CD8-positive, alpha-beta memory T cell (primary cell): ENCODE data around the gene DOK5. TPM values are rescaled to one million over a fixed set of nuclear protein-coding genes. Genes with fewer than 3 reads are reported as not detected.

Experiments
- CTCF ChIA-PET: fragments of 350-600 bp; sonication (Branson Sonifier 250); formaldehyde crosslinking; loops from one replicate; lab custom pipeline; 2021; ENCODE audit warnings: antibody characterized with exemption; lab: Charles Lee
- POLR2A ChIA-PET: fragments of 350-600 bp; sonication (Branson Sonifier 250); formaldehyde crosslinking; loops from one replicate; lab custom pipeline; 2021; ENCODE audit warnings: antibody characterized with exemption; lab: Charles Lee
- DNase-seq, 5 donors: peaks; one replicate each; pipeline versions ENCODE4 v3.0.0 to v3.0.0-alpha.2; 2020 to 2022; ENCODE audit warnings: mixed read lengths in 1 of 5
- H3K27ac ChIP-seq: one replicate; pipeline ENCODE4 v1.7.0; 2013; ENCODE audit warnings: low read depth, mild to moderate bottlenecking, low read length, moderate library complexity
- H3K27me3 ChIP-seq: 2 replicates; pipeline ENCODE4 v1.7.0; 2013; ENCODE audit warnings: low read length, mild to moderate bottlenecking; ENCODE audit not compliant: insufficient read depth, poor library complexity, severe bottlenecking
- H3K36me3 ChIP-seq: 2 replicates; pipeline ENCODE4 v1.7.0; 2013; ENCODE audit warnings: mild to moderate bottlenecking, low read length, moderate library complexity; ENCODE audit not compliant: insufficient read depth
- H3K4me1 ChIP-seq: 2 replicates; pipeline ENCODE4 v1.7.0; 2013; ENCODE audit warnings: mild to moderate bottlenecking, low read length, moderate library complexity; ENCODE audit not compliant: insufficient read depth
- H3K4me3 ChIP-seq: 2 replicates; pipeline ENCODE4 v1.7.0; 2013; ENCODE audit warnings: mild to moderate bottlenecking, low read length
- H3K9me3 ChIP-seq: 2 replicates; pipeline ENCODE4 v1.7.0; 2013; ENCODE audit warnings: mild to moderate bottlenecking, low read length
- H3K27ac Mint-ChIP-seq, 8 donors: one replicate each; pipeline ENCODE4 v1.8.0; 2020 to 2021; ENCODE audit warnings: mixed read lengths in 8 of 8, mild to moderate bottlenecking in 6 of 8, inconsistent platforms in 3 of 8, moderate library complexity in 3 of 8
- H3K27me3 Mint-ChIP-seq, 2 donors: one replicate each; pipeline ENCODE4 v1.8.0; 2020 to 2021; ENCODE audit warnings: mixed read lengths in 2 of 2, mild to moderate bottlenecking in 1 of 2, moderate library complexity in 1 of 2
- H3K36me3 Mint-ChIP-seq, 3 donors: one replicate each; pipeline ENCODE4 v1.8.0; 2020 to 2021; ENCODE audit warnings: mixed read lengths in 3 of 3, inconsistent platforms in 1 of 3, mild to moderate bottlenecking in 1 of 3
- H3K4me1 Mint-ChIP-seq, 3 donors: one replicate each; pipeline ENCODE4 v1.8.0; 2020 to 2021; ENCODE audit warnings: mixed read lengths in 3 of 3, inconsistent platforms in 1 of 3, mild to moderate bottlenecking in 1 of 3
- H3K4me3 Mint-ChIP-seq, 7 donors: one replicate each; pipeline ENCODE4 v1.8.0; 2020 to 2021; ENCODE audit warnings: mixed read lengths in 7 of 7, mild to moderate bottlenecking in 6 of 7, moderate library complexity in 4 of 7, inconsistent platforms in 2 of 7
- H3K9me3 Mint-ChIP-seq, 5 donors: one replicate each; pipeline ENCODE4 v1.8.0; 2020 to 2022; ENCODE audit warnings: mixed read lengths in 5 of 5, mild to moderate bottlenecking in 3 of 5, moderate library complexity in 2 of 5, inconsistent platforms in 1 of 5
- polyA plus RNA-seq: library from polyadenylated mRNA; unstranded; fragments of 300-500 nt; fragmentation: Illumina TruSeq; gene quantifications from one replicate; pipeline ENCODE4 v1.2.3, GENCODE V29; 2021
- total RNA-seq, 2 experiments: library from RNA; stranded (reverse); gene quantifications; one replicate each; pipeline ENCODE4 v1.2.3, GENCODE V29; 2021

The DOK5 gene
- total and polyA plus RNA-seq, 3 experiments from 2014 or later = 4.8 to 5.1 TPM; not detected in 1

- H3K4me1 ChIP-seq = no peaks in the 10 kb centered on the region
- DNase-seq = no peak
- Mint-ChIP-seq H3K36me3 (no peaks in the 10 kb centered on the region), H3K4me1 (no peaks in the 10 kb centered on the region), H3K27ac (no peak overlapping the region), H3K27me3 (peaks cover 0 to 1% of the 10 kb centered on the region in 2 donors), H3K9me3 (peaks cover 0 to 2% (median 0%) of the 10 kb centered on the region in 5 donors), H3K4me3 (no peak overlapping the region)
- no peaks in the 10 kb centered on the region for H3K27me3 ChIP-seq
- H3K9me3 ChIP-seq = no peaks in the 10 kb centered on the region
- H3K4me3 ChIP-seq = no peak overlapping the region
- POLR2A ChIA-PET = no interaction called here
- H3K27ac ChIP-seq = no peak overlapping the region
- CTCF ChIA-PET = no interaction called here
- no peaks in the 10 kb centered on the region for H3K36me3 ChIP-seq
Observed at GRCh38 chr20:54557806-54558590, 82.6 kb downstream of the DOK5 start.

DNA sequence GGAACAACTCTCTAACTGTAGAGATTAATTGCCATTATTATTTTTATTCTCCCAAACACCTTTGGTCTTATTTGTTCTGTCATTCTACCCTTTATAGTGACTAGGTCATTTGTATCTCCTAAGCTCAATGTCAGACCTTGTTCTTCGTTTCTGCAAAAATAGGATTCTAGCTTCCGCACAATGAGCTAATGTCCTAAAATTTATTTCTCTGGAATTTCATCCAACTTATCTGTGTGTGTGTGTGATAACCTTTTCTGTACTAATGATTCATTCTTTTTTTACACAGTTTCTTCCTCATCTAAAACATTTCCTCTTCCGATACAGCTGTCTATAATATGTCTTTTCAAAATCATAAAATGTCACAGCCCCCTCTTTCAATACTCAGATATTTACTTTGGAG is 84.5 kb downstream of the DOK5 start:
- H3K27ac Mint-ChIP-seq = no peak overlapping the region
- H3K9me3 Mint-ChIP-seq = peaks cover 0 to 2% (median 0%) of the 10 kb centered on the region in 5 donors
- ChIA-PET CTCF (no interaction called here), POLR2A (no interaction called here)
- Histone ChIP-seq H3K4me1 (no peaks in the 10 kb centered on the region), H3K36me3 (no peaks in the 10 kb centered on the region), H3K27me3 (no peaks in the 10 kb centered on the region), H3K4me3 (no peak overlapping the region), H3K9me3 (no peaks in the 10 kb centered on the region), H3K27ac (no peak overlapping the region)
- DNase-seq = no peak
- no peaks in the 10 kb centered on the region for H3K4me1 Mint-ChIP-seq
- no peaks in the 10 kb centered on the region for H3K36me3 Mint-ChIP-seq
- peaks cover 0 to 1% of the 10 kb centered on the region in 2 donors for H3K27me3 Mint-ChIP-seq
- no peak overlapping the region for H3K4me3 Mint-ChIP-seq

- POLR2A ChIA-PET = no interaction called here
- no peaks in the 10 kb centered on the region for H3K4me1 ChIP-seq
Observed at GRCh38 chr20:54560357-54560756, 85.0 kb downstream of the DOK5 start.

GRCh38 chr20:54565255-54565654 is 89.9 kb downstream of the DOK5 start:
- Mint-ChIP-seq H3K9me3 (no peaks in the 10 kb centered on the region), H3K27me3 (peaks cover 0 to 3% of the 10 kb centered on the region in 2 donors), H3K4me1 (no peaks in the 10 kb centered on the region), H3K4me3 (no peak overlapping the region), H3K27ac (no peak overlapping the region), H3K36me3 (no peaks in the 10 kb centered on the region)
- no peak overlapping the region for H3K4me3 ChIP-seq
- ChIA-PET POLR2A (no interaction called here), CTCF (no interaction called here)
- no peaks in the 10 kb centered on the region for H3K27me3 ChIP-seq
- H3K4me1 ChIP-seq = no peaks in the 10 kb centered on the region
- H3K9me3 ChIP-seq = no peaks in the 10 kb centered on the region
- no peak overlapping the region for H3K27ac ChIP-seq
- H3K36me3 ChIP-seq = no peaks in the 10 kb centered on the region
- DNase-seq = no peak

More at GRCh38 chr20:54560357-54560756, 85.0 kb downstream of the DOK5 start:
- Histone ChIP-seq H3K4me3 (no peak overlapping the region), H3K27ac (no peak overlapping the region), H3K9me3 (no peaks in the 10 kb centered on the region), H3K27me3 (no peaks in the 10 kb centered on the region), H3K36me3 (no peaks in the 10 kb centered on the region)
- no peaks in the 10 kb centered on the region for H3K9me3 Mint-ChIP-seq
- peaks cover 0 to 1% of the 10 kb centered on the region in 2 donors for H3K27me3 Mint-ChIP-seq
- no peaks in the 10 kb centered on the region for H3K36me3 Mint-ChIP-seq
- no peak for DNase-seq
- CTCF ChIA-PET = no interaction called here
- no peaks in the 10 kb centered on the region for H3K4me1 Mint-ChIP-seq
- H3K27ac Mint-ChIP-seq = no peak overlapping the region
- no peak overlapping the region for H3K4me3 Mint-ChIP-seq

- Mint-ChIP-seq H3K36me3 (no peaks in the 10 kb centered on the region), H3K4me1 (no peaks in the 10 kb centered on the region), H3K27ac (no peak overlapping the region), H3K9me3 (no peaks in the 10 kb centered on the region), H3K4me3 (no peak overlapping the region), H3K27me3 (peaks cover 0 to 2% of the 10 kb centered on the region in 2 donors)
- no peak overlapping the region for H3K27ac ChIP-seq
- no peak overlapping the region for H3K4me3 ChIP-seq
- no peaks in the 10 kb centered on the region for H3K9me3 ChIP-seq
- ChIA-PET POLR2A (no interaction called here), CTCF (no interaction called here)
- DNase-seq = no peak
- H3K36me3 ChIP-seq = no peaks in the 10 kb centered on the region
- H3K4me1 ChIP-seq = no peaks in the 10 kb centered on the region
- H3K27me3 ChIP-seq = no peaks in the 10 kb centered on the region
Observed at GRCh38 chr20:54566031-54566688, 90.8 kb downstream of the DOK5 start.

DNA sequence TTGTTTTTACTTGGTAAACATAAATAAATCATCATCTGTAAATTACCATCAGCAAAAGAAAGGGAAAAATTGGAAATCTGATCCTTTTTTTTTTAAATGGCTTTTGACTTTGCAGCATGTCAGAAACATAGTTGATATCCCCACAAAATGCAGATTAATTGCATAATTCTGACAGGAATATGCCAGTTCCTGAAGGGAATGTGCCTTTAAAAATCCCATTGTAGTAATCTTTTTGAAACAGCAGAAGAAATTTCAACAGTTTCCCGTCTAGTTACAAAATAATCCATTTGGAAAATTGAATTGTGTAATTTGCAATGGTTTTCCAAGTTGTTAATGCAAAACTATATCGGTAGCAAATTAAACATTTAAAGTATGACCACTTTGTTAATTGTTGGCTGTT is 95.2 kb downstream of the DOK5 start:
- no peaks in the 10 kb centered on the region for H3K4me1 Mint-ChIP-seq
- no peaks in the 10 kb centered on the region for H3K9me3 ChIP-seq
- H3K27me3 Mint-ChIP-seq = peaks cover 0 to 2% of the 10 kb centered on the region in 2 donors
- no peak overlapping the region for H3K4me3 ChIP-seq
- no peak overlapping the region for H3K27ac Mint-ChIP-seq
- peaks cover 0 to 2% (median 0%) of the 10 kb centered on the region in 3 donors for H3K36me3 Mint-ChIP-seq
- ChIA-PET CTCF (no interaction called here), POLR2A (no interaction called here)
- no peak overlapping the region for H3K27ac ChIP-seq
- H3K4me3 Mint-ChIP-seq = no peak overlapping the region
- H3K27me3 ChIP-seq = no peaks in the 10 kb centered on the region
- no peaks in the 10 kb centered on the region for H3K4me1 ChIP-seq
- H3K36me3 ChIP-seq = no peaks in the 10 kb centered on the region
- H3K9me3 Mint-ChIP-seq = peaks cover 0 to 2% (median 0%) of the 10 kb centered on the region in 5 donors
- DNase-seq = no peak

GRCh38 chr20:54572665-54573435 is 97.5 kb downstream of the DOK5 start:
- no peaks in the 10 kb centered on the region for H3K9me3 ChIP-seq
- no peak overlapping the region for H3K4me3 ChIP-seq
- ChIA-PET POLR2A (no interaction called here), CTCF (no interaction called here)
- DNase-seq = no peak
- Mint-ChIP-seq H3K27me3 (peaks cover 0 to 2% of the 10 kb centered on the region in 2 donors), H3K4me1 (no peaks in the 10 kb centered on the region), H3K9me3 (peaks cover 0 to 4% (median 0%) of the 10 kb centered on the region in 5 donors), H3K36me3 (peaks cover 0 to 2% (median 0%) of the 10 kb centered on the region in 3 donors), H3K4me3 (no peak overlapping the region), H3K27ac (peak overlapping the region in 1 of 8 donors; percentile 12)
- H3K27ac ChIP-seq = no peak overlapping the region
- no peaks in the 10 kb centered on the region for H3K36me3 ChIP-seq
- no peaks in the 10 kb centered on the region for H3K27me3 ChIP-seq
- H3K4me1 ChIP-seq = no peaks in the 10 kb centered on the region

DNA sequence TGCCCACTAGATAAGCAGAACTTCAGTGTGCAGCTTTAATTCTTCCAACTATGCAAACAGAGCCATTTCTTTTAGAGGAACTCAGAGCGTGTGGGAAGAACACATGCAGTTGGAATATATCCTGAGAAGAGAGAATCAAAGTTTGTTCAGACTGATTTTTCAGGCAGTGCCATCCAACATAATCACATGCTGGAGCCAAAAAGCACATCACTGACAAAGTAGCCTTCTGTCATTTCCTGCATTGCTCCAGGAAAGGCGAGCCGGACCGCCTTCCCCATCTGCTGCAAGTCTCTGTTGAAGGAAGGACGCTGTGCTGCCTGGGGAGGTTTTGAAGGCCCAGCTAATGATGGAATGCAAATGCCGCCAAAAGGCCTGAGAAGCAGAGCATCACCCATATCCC is 98.4 kb downstream of the DOK5 start:
- H3K27ac ChIP-seq = no peak overlapping the region
- H3K27me3 ChIP-seq = no peaks in the 10 kb centered on the region
- DNase-seq = no peak
- H3K9me3 ChIP-seq = no peaks in the 10 kb centered on the region
- no peak overlapping the region for H3K4me3 ChIP-seq
- peaks cover 0 to 2% (median 0%) of the 10 kb centered on the region in 3 donors for H3K36me3 Mint-ChIP-seq
- POLR2A ChIA-PET = no interaction called here
- CTCF ChIA-PET = no interaction called here
- H3K9me3 Mint-ChIP-seq = peaks cover 0 to 4% (median 0%) of the 10 kb centered on the region in 5 donors
- H3K4me1 ChIP-seq = no peaks in the 10 kb centered on the region
- peaks cover 0 to 2% of the 10 kb centered on the region in 2 donors for H3K27me3 Mint-ChIP-seq
- H3K4me3 Mint-ChIP-seq = no peak overlapping the region
- no peak overlapping the region for H3K27ac Mint-ChIP-seq
- H3K36me3 ChIP-seq = no peaks in the 10 kb centered on the region
- no peaks in the 10 kb centered on the region for H3K4me1 Mint-ChIP-seq
